Stimulated activated CD8-positive, alpha-beta memory T cell treated with anti-CD3 and anti-CD28 coated beads, Interleukin-4, amount 100 ng/mL, for 1 hour (primary cell): ENCODE data around the gene MALRD1.
"Not testable (repeated sequence)": the region's sequence is repeated elsewhere in the genome, so short reads cannot be mapped to it uniquely, and the experiment has no call there.

Source experiments
- DNase-seq, 2 donors: peaks; one replicate each; pipeline ENCODE4 v3.0.0-alpha.2; 2020; ENCODE audit warnings: low read depth in 2 of 2, low spot score in 1 of 2

MALRD1 gene

GRCh38 chr10:19762026-19762425 lies 713.4 kb downstream of the MALRD1 start:
- no peak for DNase-seq

DNA sequence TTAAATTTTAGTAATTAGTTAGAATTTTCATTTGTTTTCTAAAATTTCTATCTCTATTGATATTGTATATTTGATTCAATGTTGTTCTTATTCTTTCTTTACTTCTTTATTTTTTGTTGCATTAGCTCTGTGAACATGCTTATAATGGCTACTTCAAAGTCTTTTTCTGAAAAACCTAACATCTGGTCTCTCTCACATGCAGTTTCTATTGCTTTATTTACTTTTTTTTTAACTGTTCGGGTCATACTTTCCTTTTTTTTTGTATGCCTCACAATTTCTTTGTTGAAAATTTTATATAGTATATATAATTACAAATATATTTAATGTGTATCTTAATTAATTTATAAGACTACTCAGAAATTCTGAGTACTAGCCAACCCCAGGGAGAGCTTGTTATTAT lies 715.5 kb downstream of the MALRD1 start:
- DNase-seq: no peak

GRCh38 chr10:19767876-19768275 lies 719.3 kb downstream of the MALRD1 start:
- no peak for DNase-seq

DNA sequence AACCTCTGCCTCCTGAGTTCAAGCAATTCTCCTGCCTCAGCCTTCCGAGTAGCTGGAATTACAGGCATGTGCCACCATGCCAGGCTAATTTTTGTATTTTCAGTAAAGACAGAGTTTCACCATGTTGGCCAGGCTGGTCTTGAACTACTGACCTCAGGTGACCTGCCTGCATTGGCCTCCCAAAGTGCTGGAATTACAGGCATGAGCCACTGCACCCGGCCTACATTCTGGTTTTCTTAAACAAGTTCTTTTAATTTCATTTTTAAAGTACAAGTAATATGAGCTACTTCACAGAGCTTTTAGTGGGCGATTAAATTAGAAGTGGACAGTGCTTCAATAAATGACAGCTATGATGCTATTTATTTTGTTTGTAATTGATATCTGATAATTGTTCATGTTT lies 721.2 kb downstream of the MALRD1 start:
- DNase-seq: not testable (repeated sequence)

GRCh38 chr10:19772972-19773371 lies 724.4 kb downstream of the MALRD1 start:
- no peak for DNase-seq

GRCh38 chr10:19775296-19775695 lies 726.7 kb downstream of the MALRD1 start:
- no peak for DNase-seq

DNA sequence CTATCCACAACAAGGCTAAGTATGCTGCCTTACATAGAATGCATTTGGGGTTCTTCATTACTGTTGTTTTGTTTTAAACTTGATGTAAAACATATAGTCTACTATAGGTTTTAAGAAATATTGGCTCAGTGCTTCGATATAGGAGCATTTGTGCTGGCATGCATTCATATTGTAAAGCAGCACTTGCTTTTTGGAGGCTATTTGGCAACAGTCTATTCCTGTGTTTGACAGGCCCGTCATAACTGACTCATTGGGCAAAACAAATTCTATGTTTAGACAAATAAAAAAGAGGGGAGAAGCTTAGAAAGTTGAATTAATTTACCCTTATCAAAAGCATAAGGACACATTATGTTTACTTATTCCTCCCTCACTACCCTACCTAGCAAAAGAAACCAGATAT lies 729.2 kb downstream of the MALRD1 start:
- DNase-seq: no peak

GRCh38 chr10:19778996-19779395 lies 730.4 kb downstream of the MALRD1 start:
- DNase-seq: no peak

GRCh38 chr10:19782430-19783089 lies 734.0 kb downstream of the MALRD1 start:
- no peak for DNase-seq

DNA sequence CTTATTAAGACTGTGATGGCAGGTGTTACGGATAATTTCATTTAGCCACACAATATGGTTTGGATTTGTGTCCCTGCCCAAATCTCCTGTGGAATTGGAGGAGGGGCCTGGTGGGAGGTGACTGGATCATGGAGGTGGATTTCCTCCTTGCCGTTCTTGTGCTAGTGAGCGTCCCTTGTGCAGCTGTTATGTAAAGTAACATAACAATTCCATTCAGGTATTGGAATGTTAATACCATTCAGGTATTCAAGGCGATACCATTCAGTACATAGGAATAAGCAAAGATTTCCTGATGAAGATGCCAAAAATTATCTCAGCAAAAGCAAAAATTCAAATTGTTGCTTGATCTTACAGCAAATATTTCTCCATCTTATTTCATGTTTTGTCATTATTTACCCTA lies 735.1 kb downstream of the MALRD1 start:
- no peak for DNase-seq
